A673 (cell line): Measurements from ENCODE around the gene FBLN5.

Source experiments
- EZH2 ChIP-seq: fragments of 200-600 bp; sonication (generic); IDR thresholded peaks from 2 replicates; pipeline ENCODE4 v1.6.1; 2017; ENCODE audit warnings: borderline replicate concordance, low read depth, mild to moderate bottlenecking, mixed read lengths, antibody characterized with exemption, low read length; ENCODE audit not compliant: poor library complexity, severe bottlenecking
- TF ChIP-seq, protein P1 (sequence below): fragments of 300-800, 200-600 bp; sonication (generic); conservative IDR thresholded peaks from 2 replicates; pipeline ENCODE4 v1.5.1; 2017; ENCODE audit warnings: low read depth, mild to moderate bottlenecking, antibody characterized with exemption, low read length, moderate library complexity, mixed read lengths

DNA sequence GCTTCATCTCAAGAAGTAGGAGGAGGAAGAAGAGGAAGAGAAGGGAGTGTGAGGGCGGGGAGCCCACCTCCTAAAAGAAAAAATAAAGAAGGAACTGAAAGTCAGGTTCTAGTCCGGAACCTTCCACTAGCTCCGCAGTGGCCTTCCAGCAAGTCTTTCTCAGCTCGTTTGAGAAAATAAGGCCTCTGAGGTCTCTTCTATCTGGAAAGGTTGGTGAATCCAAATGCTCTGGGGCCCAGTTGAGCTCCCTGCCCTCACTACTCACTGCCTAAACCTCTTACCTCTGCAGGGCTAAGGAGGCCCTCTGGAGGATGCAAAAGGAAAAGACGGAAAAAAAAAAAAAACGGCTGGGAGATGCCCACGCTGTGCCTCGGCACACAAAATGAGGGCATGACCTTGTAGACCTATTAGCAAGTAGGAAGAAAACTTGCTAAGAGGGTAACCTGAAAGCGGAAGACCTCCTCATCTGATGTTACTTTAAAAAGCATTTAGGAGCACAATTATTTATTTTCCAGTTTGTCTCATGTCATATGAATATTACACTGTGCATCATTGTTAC lies 35.9 kb downstream of the FBLN5 start:
- TF ChIP-seq, protein P1, sequence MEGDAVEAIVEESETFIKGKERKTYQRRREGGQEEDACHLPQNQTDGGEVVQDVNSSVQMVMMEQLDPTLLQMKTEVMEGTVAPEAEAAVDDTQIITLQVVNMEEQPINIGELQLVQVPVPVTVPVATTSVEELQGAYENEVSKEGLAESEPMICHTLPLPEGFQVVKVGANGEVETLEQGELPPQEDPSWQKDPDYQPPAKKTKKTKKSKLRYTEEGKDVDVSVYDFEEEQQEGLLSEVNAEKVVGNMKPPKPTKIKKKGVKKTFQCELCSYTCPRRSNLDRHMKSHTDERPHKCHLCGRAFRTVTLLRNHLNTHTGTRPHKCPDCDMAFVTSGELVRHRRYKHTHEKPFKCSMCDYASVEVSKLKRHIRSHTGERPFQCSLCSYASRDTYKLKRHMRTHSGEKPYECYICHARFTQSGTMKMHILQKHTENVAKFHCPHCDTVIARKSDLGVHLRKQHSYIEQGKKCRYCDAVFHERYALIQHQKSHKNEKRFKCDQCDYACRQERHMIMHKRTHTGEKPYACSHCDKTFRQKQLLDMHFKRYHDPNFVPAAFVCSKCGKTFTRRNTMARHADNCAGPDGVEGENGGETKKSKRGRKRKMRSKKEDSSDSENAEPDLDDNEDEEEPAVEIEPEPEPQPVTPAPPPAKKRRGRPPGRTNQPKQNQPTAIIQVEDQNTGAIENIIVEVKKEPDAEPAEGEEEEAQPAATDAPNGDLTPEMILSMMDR: peak; percentile 65
- TF ChIP-seq EZH2: no peak
